Hepatocyte (in vitro differentiated cells): ENCODE data around the gene TXNDC11.

Experiments
- EZH2 ChIP-seq: fragments of 200-600 bp; sonication (generic); IDR thresholded peaks from 2 replicates; pipeline ENCODE4 v1.6.1; 2016; ENCODE audit warnings: antibody characterized with exemption, mild to moderate bottlenecking, borderline replicate concordance
- EZH2phosphoT487 ChIP-seq: fragments of 200-600 bp; sonication (generic); IDR thresholded peaks from one replicate; pipeline ENCODE4 v1.6.1; 2018; ENCODE audit warnings: antibody characterized with exemption, mild to moderate bottlenecking, low read depth, moderate library complexity; ENCODE audit not compliant: unreplicated experiment, severe bottlenecking
- TF ChIP-seq, protein P1 (sequence below): fragments of 200-600 bp; sonication (generic); IDR thresholded peaks from 2 replicates; pipeline ENCODE4 v1.5.1; 2016; ENCODE audit warnings: antibody characterized with exemption, mild to moderate bottlenecking; ENCODE audit not compliant: poor library complexity

DNA sequence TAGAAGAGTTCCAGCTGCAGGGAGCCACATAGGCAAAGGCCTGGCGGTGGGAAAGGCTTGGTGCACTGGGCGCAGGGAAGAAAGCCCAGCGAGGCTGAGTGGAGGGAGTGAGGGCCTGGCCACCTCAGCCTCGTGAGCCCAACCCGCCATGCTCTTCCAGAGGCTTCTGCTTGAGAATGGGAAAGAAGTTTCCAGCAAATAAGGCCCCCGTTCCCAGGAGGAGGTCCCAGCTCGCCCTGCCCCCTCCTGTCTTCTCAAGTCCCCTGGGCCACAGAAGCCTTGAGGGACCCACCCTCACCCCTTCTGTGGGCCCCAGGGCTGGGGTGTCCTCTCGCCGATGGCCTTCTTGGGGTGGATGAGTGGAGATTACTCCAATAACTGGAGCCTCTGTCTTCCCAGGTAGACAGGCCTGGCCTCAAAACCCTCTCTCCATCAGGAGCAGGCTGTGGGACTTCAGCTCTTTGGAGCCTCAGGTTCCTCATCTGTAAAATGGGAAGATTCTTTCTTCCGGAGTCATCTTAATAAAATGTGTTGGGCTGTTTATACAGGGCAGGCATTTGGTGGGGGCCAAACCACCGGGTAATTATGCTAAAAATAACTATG, 75.3 kb downstream of the TXNDC11 start:
- TF ChIP-seq, protein P1, sequence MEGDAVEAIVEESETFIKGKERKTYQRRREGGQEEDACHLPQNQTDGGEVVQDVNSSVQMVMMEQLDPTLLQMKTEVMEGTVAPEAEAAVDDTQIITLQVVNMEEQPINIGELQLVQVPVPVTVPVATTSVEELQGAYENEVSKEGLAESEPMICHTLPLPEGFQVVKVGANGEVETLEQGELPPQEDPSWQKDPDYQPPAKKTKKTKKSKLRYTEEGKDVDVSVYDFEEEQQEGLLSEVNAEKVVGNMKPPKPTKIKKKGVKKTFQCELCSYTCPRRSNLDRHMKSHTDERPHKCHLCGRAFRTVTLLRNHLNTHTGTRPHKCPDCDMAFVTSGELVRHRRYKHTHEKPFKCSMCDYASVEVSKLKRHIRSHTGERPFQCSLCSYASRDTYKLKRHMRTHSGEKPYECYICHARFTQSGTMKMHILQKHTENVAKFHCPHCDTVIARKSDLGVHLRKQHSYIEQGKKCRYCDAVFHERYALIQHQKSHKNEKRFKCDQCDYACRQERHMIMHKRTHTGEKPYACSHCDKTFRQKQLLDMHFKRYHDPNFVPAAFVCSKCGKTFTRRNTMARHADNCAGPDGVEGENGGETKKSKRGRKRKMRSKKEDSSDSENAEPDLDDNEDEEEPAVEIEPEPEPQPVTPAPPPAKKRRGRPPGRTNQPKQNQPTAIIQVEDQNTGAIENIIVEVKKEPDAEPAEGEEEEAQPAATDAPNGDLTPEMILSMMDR, result no peak
- TF ChIP-seq EZH2phosphoT487 (no peak), EZH2 (no peak)
